GM11168 (cell line): ENCODE data around the gene AP2A2.
"Not testable (repeated sequence)": the region's sequence is repeated elsewhere in the genome, so short reads cannot be mapped to it uniquely, and the experiment has no call there.

Experiments
- in situ Hi-C: fragments of 300-500 bp; cut with MboI; formaldehyde crosslinking; loops from one replicate; pipeline ENCODE4 v1.12.0; 2022; ENCODE audit warnings: low sequenced_read_pairs; ENCODE audit not compliant: unreplicated experiment

AP2A2 gene

DNA sequence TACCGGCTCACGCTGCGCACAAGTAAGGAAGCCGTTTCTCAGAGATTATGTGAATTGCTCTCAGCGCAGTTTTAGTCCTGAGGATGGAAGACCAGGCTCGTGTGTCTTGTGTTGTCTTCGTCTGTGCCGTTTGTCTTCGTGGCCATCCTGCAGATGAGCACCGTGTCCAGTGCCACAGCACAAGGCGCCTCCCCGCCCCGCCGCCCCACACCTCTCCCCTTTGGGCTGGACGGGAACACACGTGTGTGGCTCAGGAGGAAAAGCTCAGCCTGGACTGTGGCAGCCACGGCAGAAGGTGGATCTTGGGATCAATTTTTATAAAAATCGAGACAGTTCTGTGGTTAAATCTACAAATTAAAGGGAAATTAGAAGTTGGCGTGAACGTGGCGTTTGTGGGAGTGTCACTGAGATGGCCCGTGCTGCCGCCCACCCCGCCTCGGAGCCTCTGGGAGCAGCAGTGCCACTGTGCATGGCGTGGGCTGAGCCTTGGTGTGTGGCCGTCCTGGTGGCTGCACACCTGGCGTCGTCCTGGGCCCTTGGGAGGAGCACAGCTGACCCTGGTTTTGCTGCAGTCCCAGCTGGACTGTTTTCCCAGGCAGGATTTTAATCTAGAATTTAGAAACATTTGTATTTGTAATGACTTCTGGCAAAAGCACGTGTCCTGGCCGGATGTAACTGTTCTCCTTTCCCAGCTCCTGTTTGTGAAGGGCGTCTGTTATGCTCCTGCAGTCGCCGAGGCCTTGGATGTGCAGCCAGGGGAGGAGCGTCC, 85.1 kb downstream of the AP2A2 start:
- in situ Hi-C loops: no loop called here

- in situ Hi-C loops: no loop called here
These were observed 85.6 kb downstream of the AP2A2 start for GRCh38 chr11:1011320-1011698.

DNA sequence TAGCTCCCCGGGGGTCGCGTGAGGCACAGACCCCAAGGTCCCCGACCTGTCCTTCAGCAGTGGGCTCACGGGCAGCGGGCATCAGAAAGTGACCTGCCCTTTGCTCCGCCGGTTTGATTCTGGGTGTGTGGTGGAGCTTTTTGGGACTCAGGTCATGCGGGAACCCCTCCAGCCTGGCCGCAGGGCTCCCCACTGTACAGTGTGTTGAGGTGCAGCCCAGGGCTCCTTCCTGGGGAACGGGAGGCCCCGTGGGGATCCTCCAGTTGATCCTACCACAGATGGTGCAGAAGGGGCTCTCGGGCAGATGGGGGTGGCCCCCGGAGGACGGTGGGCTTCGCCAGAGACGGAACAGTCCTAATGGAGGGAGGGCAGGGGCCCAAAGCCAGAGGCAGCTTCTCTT, 86.6 kb downstream of the AP2A2 start:
- in situ Hi-C loops: no loop called here

DNA sequence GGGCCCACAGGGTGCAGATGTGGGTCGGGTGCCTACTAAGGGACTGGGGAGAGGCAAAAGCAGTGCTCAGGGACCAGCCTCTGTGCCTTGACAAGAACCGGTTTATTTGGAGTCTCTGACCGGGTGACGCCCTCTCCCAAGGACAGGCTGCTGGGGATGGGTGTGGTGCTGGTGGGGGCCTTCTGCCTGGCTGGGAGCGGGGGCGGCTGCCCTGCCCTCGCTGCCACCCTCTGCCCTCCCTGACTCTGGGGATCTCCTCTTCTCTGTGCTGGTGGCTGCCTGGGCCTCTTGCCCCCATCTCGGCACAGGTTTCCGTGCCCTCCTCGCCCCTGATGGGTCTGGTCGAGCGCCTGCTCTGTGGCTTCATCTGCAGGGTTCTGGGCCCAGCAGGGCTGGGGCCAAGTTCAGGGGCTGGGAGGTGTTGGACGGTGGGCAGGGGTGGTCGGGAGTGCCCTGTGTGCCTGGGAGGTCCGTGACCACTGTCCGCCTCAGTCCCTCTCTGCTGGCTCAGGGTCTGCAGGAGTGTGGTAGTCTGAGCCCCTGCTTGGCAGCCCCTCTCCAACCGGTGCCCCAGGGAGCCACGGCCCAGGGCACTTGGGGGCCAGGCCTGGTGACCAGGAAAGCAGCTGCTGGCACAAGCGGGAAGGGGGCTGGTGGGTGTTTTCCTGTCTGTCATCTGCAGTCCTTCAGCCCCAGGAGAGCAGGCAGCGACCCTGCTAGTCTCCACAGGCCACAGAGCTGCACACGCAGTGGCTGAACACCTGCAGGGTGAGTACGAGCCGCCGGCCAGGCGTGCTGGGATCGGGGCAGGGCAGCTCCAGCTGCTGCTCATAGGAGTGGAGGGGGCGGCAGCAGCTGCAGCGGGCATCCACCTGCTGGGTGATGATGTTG, 87.3 kb downstream of the AP2A2 start:
- in situ Hi-C loops: no loop called here

DNA sequence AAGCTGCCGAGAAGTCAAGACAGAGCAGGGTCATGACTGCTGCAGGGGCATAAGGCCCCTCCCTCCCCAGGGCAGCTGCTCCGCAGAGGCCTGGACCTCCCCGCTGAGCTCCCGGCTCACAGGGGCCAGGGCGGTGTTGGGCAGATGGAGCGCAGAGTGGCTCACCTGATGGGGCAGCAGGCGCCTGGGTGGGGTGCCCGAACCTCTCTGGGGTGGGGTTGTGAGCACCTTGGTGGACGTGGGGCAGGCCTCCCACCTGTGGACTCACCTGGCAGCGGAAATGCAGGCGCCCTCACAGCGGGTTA, 87.9 kb downstream of the AP2A2 start:
- in situ Hi-C loops: no loop called here

DNA sequence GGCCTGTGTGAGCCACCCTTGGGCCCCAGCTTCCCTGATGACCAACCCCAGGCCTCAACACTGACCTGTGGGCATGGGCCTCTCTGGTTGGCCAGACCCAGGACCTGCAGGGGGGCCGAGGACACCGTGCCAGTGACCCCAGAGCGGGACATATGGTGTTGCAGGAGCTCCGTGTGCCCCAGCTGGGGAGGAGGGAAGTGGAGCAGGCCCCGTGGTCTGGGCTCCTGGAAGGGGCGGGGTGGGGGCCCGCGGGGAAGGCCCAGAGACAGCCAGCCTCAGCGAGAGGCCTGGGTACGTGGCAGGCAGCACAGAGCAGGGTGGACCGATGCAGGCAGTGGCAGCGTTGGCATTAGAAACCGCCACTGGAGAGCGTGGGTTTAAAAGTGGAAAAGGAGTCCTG, 88.6 kb downstream of the AP2A2 start:
- in situ Hi-C loops: no loop called here

GRCh38 chr11:1015064-1015463, 89.4 kb downstream of the AP2A2 start:
- in situ Hi-C loops: no loop called here

- in situ Hi-C loops: no loop called here
These were observed 90.3 kb downstream of the AP2A2 start for GRCh38 chr11:1015826-1016545.

DNA sequence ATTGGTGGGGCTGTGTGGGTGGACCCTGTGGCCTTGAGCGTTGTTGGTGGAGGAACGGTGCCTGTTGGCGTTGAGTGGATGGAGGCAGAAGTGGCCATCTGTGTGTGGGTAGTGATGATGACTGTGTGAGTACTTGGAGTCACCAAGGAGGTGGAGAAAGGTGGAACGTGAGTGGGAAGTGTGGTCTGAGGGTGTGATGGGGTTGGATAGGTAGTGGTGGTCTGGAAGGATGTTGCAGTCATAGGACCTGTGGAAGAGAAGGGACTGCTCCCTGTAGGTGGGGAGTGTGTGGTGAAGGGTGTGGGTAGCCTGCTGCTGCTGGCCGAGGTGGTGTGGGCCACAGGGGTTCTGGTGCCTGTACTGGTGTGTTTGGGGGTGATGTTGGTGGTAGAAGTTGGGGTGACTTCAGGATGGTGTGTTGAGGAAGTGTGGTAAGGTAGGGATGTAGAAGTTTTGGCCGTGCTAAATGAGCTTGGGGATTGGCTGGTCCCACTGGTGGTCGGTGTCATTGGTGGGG, 91.0 kb downstream of the AP2A2 start:
- in situ Hi-C loops: not testable (repeated sequence)

- in situ Hi-C loops: no loop called here
These were observed 91.8 kb downstream of the AP2A2 start for GRCh38 chr11:1017269-1018005.

DNA sequence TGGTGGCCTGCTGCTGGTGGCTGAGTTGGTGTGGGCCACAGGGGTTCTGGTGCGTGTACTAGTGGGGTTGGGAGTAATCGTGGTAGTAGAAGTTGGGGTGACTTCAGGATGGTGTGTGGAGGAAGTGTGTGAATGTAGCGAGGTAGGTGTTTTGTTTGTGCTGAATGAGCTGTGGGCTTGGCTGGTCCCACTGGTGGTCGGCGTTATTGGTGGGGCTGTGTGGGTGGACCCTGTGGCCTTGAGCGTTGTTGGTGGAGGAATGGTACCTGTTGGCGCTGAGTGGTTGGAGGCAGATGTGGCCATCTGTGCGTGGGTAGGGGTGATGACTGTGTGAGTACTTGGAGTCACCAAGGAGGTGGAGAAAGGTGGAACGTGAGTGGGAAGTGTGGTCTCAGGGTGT, 92.4 kb downstream of the AP2A2 start:
- in situ Hi-C loops: no loop called here

DNA sequence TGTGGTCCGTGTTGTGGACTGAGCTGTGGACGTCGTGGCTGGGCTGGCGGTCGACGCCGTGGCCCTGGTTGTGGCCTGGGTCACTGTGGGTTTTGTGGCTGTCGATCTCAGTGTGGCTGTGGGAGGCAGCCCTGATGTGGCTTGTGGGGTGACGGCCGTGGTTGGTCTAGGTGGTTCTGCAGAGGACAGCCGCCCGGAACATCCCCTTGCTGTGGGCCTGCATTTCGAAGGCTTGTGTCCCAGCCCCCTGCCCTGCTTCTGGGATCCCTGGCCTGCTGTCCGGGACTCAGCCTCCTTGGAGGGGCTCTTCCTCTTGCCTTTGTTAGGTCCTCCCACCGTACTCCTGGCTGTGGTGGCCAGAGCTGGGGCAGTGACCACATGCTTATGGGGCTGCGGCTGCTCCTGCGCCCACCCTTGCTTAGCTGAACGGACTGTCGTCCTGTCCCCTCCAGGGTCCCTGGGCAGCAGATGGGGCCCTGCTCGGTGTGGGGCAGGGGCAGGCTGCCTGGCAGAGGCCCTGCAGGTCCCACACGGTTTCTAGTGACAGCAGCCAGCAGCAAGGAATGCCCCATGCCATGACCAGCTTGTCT, 93.7 kb downstream of the AP2A2 start:
- in situ Hi-C loops: no loop called here

GRCh38 chr11:1020211-1020905, 94.7 kb downstream of the AP2A2 start:
- in situ Hi-C loops: no loop called here

GRCh38 chr11:1022411-1022810, 96.7 kb downstream of the AP2A2 start:
- in situ Hi-C loops: no loop called here

GRCh38 chr11:1022908-1023810, 97.5 kb downstream of the AP2A2 start:
- in situ Hi-C loops: no loop called here

DNA sequence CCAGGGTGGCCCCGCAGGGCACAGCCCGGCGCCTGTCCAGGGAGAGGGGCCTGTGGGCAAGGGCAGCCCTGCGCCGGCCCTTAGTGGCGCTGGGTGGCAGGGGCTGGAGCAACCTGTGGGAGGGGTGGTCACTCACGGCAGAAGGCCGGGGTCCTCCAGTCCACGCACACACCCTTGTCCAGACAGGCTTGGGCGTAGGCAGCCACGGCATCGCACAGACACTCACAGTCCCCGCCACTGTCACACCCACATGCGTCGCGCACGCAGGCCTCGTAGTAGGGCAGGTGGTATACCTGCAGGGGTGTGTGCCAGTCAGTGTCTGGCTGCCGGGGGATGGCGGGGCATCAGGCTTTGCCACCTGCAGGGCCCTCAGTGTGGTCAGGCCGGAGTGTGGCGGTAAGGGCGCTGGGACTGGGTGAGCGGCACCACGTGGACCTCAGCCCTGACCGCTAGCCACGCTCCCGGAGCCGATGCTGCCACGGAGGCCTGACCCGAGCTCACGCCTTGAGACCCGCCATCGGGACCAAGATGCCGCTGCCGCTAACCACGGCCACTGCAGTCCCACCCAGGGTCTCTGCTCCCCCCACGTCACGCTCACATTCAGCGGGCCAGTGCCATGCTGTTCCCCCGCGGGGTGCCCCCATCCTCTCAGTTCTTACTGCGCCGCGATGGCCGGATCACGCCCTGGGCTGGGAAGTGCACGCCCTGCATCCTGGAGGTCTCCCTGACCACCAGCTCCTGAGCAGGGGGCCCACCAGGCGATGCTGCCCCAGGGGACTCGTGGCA, 98.3 kb downstream of the AP2A2 start:
- in situ Hi-C loops: no loop called here

DNA sequence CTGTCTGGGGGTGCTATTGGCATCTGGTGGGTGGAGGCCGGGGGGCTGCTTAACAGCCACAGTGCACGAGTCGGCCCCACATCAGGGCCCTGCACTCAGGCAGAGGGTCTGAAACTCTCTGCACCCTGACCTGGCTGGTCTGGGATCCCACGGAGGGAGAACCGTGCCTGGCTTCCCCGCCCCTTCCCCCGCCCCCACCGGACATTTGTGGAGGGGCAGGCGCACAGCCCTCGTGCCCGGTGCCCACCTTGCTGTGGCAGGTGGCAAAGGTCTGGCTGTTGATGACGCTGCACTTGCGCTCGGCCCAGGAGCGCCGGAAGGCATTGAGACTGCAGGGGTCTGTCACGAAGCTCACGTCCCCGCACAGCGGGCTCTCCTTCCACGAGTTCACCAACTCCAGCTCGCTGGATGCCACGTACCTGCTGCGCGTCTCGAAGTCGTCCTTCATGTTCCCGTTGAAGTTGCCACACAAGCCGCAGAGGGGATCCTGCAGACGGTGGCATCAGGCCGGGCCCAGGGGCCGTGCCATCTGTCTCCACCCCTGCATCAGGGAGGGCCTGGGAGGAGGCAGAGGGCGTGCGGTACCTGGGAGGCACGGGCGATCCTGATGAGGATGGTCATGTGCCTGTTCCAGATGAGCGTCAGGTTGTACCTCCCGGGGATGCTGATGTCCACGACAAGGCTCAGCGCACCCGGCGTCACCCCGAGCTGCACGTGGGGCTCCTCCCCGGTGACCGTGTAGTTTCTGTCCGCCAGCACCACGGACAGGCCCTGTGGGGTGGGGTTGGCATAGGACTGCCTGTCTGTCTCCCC, 99.1 kb downstream of the AP2A2 start:
- in situ Hi-C loops: no loop called here
